GM12891 (cell line): ENCODE measurements around the gene SRXN1.

Experiments used
- POLR2A ChIP-seq: IDR thresholded peaks from 2 replicates; pipeline ENCODE4 v1.6.1; 2011; ENCODE audit warnings: low read depth, low read length, control low read depth
- TAF1 ChIP-seq: IDR thresholded peaks from 2 replicates; pipeline ENCODE4 v1.6.1; 2011; ENCODE audit warnings: low read depth, low read length, control low read depth

DNA sequence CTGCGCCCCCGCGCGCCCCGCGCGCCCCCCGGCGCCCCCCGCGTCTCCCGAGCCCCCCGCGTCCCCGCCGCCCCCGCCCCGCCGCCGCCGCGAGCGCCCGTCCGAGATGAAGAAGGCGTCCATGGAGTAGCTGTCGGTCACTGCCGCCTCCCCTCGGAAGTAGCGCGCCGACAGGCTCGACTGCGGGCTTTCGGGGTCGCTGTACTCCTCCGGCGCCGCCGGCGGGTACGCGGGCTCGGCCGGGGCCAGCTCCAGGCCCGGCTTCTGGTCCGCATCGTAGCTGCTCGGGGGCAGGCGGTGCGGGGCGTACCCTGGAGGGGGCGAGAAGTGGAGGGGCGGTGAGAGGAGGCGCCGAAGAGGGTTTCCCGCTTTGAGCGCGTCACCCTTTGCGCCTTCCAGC lies 11.2 kb upstream of the SRXN1 start:
- TF ChIP-seq POLR2A (no peak), TAF1 (no peak)
